ENCODE measurements around the gene FLNA. TPM values are rescaled to one million over a fixed set of nuclear protein-coding genes. Genes with fewer than 3 reads are reported as not detected.

Gene FLNA
- total and polyA plus RNA-seq, 9 of the 15 experiments (the other 6 are each of a cell fraction or from before 2014, with no cell fraction given): 6.2 to 735 (median 135) TPM

DNA sequence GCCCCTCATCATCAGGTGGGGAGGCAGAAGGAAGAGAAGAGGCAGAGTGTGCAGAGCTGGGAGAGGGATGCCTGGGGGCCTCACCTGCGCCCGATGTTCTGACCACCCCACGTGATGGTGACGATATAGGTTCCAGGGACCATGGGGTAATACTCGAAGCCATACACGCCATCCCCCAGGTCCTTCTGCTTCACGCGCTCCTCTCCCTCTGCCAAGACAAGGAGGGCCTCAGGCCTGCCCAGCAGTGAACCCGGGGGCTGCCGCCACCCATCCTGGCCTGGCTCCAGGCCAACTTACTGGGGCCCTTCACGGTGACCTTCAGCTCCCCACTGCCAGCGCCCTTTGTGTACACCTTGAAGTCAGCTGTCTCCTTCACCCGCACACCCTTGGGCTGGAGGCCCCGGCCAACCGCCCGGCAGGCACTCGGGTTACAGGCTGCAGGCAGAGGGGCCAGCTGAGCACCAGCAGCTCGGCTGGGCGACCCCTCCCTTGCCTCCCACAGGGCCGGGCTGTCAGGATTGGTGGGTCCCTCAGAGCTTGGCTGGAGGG is 9.3 kb downstream of the FLNA start (continued):
- TF ChIP-seq TRIM25 (IDR thresholded peaks at IDR 0.05; ENCODE audit: borderline replicate concordance) (no peak), MYC (IDR thresholded peaks at IDR 0.05; ENCODE audit: low read depth, low read length) (no peak), MYC (CRISPR knock-in tag; IDR thresholded peaks at IDR 0.05; ENCODE audit: borderline replicate concordance, low read depth) (no peak), BCL6 (CRISPR knock-in tag; IDR thresholded peaks at IDR 0.05) (no peak), ZNF121 (CRISPR knock-in tag; conservative IDR thresholded peaks at IDR 0.05) (no peak)

DNA sequence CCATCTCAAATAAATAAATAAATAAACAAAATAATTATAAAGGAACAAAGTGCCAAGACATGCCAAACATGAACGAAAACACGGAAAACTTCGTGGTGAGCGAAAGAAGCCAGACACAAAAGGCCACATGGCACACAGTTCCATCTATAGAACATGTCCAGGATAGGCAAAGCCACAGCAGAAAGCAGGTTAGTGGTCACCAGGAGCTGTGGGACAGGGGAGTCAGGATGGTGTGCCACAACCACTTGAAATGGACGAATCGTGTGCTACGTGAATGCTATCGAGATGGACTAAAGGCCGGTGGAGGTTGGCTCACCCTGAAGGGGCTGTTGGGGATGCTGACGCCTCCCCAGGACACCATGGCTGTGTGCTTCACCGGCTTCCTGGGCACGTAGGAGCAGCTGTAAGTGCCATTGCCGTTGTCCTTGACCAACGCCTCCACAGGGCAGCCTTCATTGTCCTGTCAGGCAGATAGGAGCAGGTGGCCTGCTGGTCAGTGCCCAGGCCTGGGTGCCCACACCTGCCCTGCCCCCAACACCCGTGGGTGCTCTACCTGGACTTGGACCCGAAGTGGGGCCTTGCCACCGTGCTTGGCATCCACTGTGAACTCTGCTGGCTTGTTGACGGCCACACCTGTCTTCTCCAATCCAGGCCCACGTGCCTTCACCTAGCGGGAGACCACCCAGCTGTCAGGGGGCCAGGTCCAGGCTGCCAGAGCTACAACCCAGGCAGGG is 10.6 kb downstream of the FLNA start:
- CTCF ChIA-PET (ENCODE audit: low intra/inter-chr PET ratio): no interaction called here
- Histone ChIP-seq H3K4me3 (no peak overlapping the region), H3K4me1 (replicated peaks in 1 of 2; ENCODE audit: control insufficient read depth in 2 of 2, insufficient read depth in 2 of 2, low read length in 2 of 2) (peaks cover 7 to 40% of the 10 kb centered on the region in 2 experiments), H4K20me1 (replicated peaks; ENCODE audit: control insufficient read depth, insufficient read depth, low read length) (no peaks in the 10 kb centered on the region; the same call in 1 of the 2 replicates), H3K4me2 (ENCODE audit: insufficient read depth, low read length) (no peak overlapping the region), H3K9me1 (ENCODE audit: control insufficient read depth, insufficient read depth, low read length) (no peaks in the 10 kb centered on the region), H3K36me3 (ENCODE audit: control insufficient read depth, insufficient read depth, low read length) (peaks cover 91% of the 10 kb centered on the region; the same call in 2 of the 3 replicates), H3K79me2 (ENCODE audit: control insufficient read depth, insufficient read depth, low read length) (peaks cover 39% of the 10 kb centered on the region), H3K27me3 (ENCODE audit: control insufficient read depth in 2 of 2, insufficient read depth in 2 of 2, low read length in 2 of 2) (no peaks in the 10 kb centered on the region), H3K9me3 (replicated peaks; ENCODE audit: control insufficient read depth, insufficient read depth, low read depth, low read length) (no peaks in the 10 kb centered on the region), H3K9ac (ENCODE audit: insufficient read depth in 1 of 2, low read depth in 2 of 2, low read length in 2 of 2) (no peak overlapping the region), H3K27ac (ENCODE audit: extremely low read depth, low read depth, low read length) (no peak overlapping the region), H2AFZ (ENCODE audit: low read depth, low read length) (no peak overlapping the region)
- WGBS (ENCODE audit: insufficient coverage, low coverage, missing lambda C conversion rate): over 99% methylated on average over 19 of the region's 20 CpGs
- BruUV-seq (replicated peaks): no TSS peak
- POLR2A ChIA-PET: interaction anchor here (0.5 to 1.0 kb wide), 2 partner anchors 99 to 168 kb away, joined by 3 to 5 read pairs; no protein-coding TSS in a partner anchor
- FAIRE-seq: no peak
- in situ Hi-C loops (cut with MboI) (no loop called here), intact Hi-C loops (cut with micrococcal nuclease) (no loop called here)
- TF ChIP-seq PHB2 (IDR thresholded peaks at IDR 0.05; ENCODE audit: low read depth): no peak
- peak; percentile 32; the same call in 1 of the 2 replicates for TF ChIP-seq RBFOX2 (IDR thresholded peaks at IDR 0.05; ENCODE audit: low read depth, low read length)
- ATAC-seq: no peak
- no peak for DNase-seq (ENCODE audit: extremely low read depth in 1 of 4, low spot score in 3 of 4)
